ENCODE measurements around the gene FPR3.

Gene FPR3

GRCh38 chr19:51810223-51810622, 15.3 kb downstream of the FPR3 start:
- Mint-ChIP-seq H3K27ac (no peak overlapping the region), H3K27me3 (no peaks in the 10 kb centered on the region), H3K4me1 (no peaks in the 10 kb centered on the region), H3K4me3 (no peak overlapping the region), H3K9me3 (peaks cover 11 to 31% of the 10 kb centered on the region in 2 donors)
- DNase-seq (no peak), ATAC-seq (no peak)

- DNase-seq (no peak), ATAC-seq (no peak)
- H3K9me3 Mint-ChIP-seq: peaks cover 11 to 35% of the 10 kb centered on the region in 2 donors
- no peak overlapping the region for H3K27ac Mint-ChIP-seq
- no peak overlapping the region for H3K4me3 Mint-ChIP-seq
- H3K4me1 Mint-ChIP-seq: no peaks in the 10 kb centered on the region
- no peaks in the 10 kb centered on the region for H3K27me3 Mint-ChIP-seq
Observed at GRCh38 chr19:51811344-51811743, 16.4 kb downstream of the FPR3 start.

- H3K27ac Mint-ChIP-seq: no peak overlapping the region
Observed at GRCh38 chr19:51815043-51815442, 20.1 kb downstream of the FPR3 start.

GRCh38 chr19:51816711-51817110, 21.8 kb downstream of the FPR3 start:
- Mint-ChIP-seq H3K27me3 (no peaks in the 10 kb centered on the region), H3K9me3 (peaks cover 17 to 53% of the 10 kb centered on the region in 2 donors), H3K27ac (no peak overlapping the region), H3K4me3 (no peak overlapping the region), H3K4me1 (no peaks in the 10 kb centered on the region)
- no peak for DNase-seq
- no peak for ATAC-seq

More at GRCh38 chr19:51815043-51815442, 20.1 kb downstream of the FPR3 start:
- peaks cover 27 to 49% of the 10 kb centered on the region in 2 donors for H3K9me3 Mint-ChIP-seq
- no peak overlapping the region for H3K4me3 Mint-ChIP-seq
- H3K27me3 Mint-ChIP-seq: no peaks in the 10 kb centered on the region
- ATAC-seq (no peak), DNase-seq (no peak)
- no peaks in the 10 kb centered on the region for H3K4me1 Mint-ChIP-seq

- Mint-ChIP-seq H3K9me3 (peaks cover 32 to 63% of the 10 kb centered on the region in 2 donors), H3K4me1 (no peaks in the 10 kb centered on the region), H3K27me3 (no peaks in the 10 kb centered on the region), H3K4me3 (no peak overlapping the region), H3K27ac (no peak overlapping the region)
- DNase-seq: no peak
- no peak for ATAC-seq
Observed at GRCh38 chr19:51820011-51820410, 25.1 kb downstream of the FPR3 start.

GRCh38 chr19:51820831-51821446, 26.0 kb downstream of the FPR3 start:
- Mint-ChIP-seq H3K4me3 (no peak overlapping the region), H3K4me1 (no peaks in the 10 kb centered on the region), H3K27me3 (no peaks in the 10 kb centered on the region), H3K27ac (no peak overlapping the region), H3K9me3 (peaks cover 39 to 67% of the 10 kb centered on the region in 2 donors)
- DNase-seq (no peak), ATAC-seq (no peak)

- DNase-seq (no peak), ATAC-seq (no peak)
- Mint-ChIP-seq H3K27me3 (no peaks in the 10 kb centered on the region), H3K27ac (no peak overlapping the region), H3K9me3 (peaks cover 39 to 64% of the 10 kb centered on the region in 2 donors), H3K4me3 (no peak overlapping the region), H3K4me1 (no peaks in the 10 kb centered on the region)
Observed at GRCh38 chr19:51821456-51821855, 26.5 kb downstream of the FPR3 start.

- Mint-ChIP-seq H3K27ac (no peak overlapping the region), H3K9me3 (peaks cover 39 to 65% of the 10 kb centered on the region in 2 donors), H3K27me3 (no peaks in the 10 kb centered on the region), H3K4me3 (no peak overlapping the region), H3K4me1 (no peaks in the 10 kb centered on the region)
- ATAC-seq (no peak), DNase-seq (no peak)
Observed at GRCh38 chr19:51821921-51822320, 27.0 kb downstream of the FPR3 start.

- peaks cover 39 to 61% of the 10 kb centered on the region in 2 donors for H3K9me3 Mint-ChIP-seq
Observed at GRCh38 chr19:51822325-51822724, 27.4 kb downstream of the FPR3 start.

GRCh38 chr19:51822946-51823345, 28.0 kb downstream of the FPR3 start:
- ATAC-seq (no peak), DNase-seq (no peak)
- no peaks in the 10 kb centered on the region for H3K27me3 Mint-ChIP-seq
- no peak overlapping the region for H3K4me3 Mint-ChIP-seq
- no peak overlapping the region for H3K27ac Mint-ChIP-seq
- no peaks in the 10 kb centered on the region for H3K4me1 Mint-ChIP-seq
- peaks cover 44 to 65% of the 10 kb centered on the region in 2 donors for H3K9me3 Mint-ChIP-seq

More at GRCh38 chr19:51822325-51822724, 27.4 kb downstream of the FPR3 start:
- ATAC-seq (no peak), DNase-seq (no peak)
- Mint-ChIP-seq H3K27me3 (no peaks in the 10 kb centered on the region), H3K27ac (no peak overlapping the region), H3K4me1 (no peaks in the 10 kb centered on the region), H3K4me3 (no peak overlapping the region)

- ATAC-seq (no peak), DNase-seq (no peak)
- Mint-ChIP-seq H3K4me3 (no peak overlapping the region), H3K9me3 (peaks cover 36 to 68% of the 10 kb centered on the region in 2 donors), H3K27me3 (no peaks in the 10 kb centered on the region), H3K4me1 (no peaks in the 10 kb centered on the region), H3K27ac (no peak overlapping the region)
Observed at GRCh38 chr19:51824281-51825005, 29.5 kb downstream of the FPR3 start.

- no peak for ATAC-seq
- peaks cover 43 to 63% of the 10 kb centered on the region in 2 donors for H3K9me3 Mint-ChIP-seq
Observed at GRCh38 chr19:51830274-51830673, 35.3 kb downstream of the FPR3 start.

GRCh38 chr19:51837145-51837544, 42.2 kb downstream of the FPR3 start:
- Mint-ChIP-seq H3K9me3 (peaks cover 29 to 35% of the 10 kb centered on the region in 2 donors), H3K27ac (no peak overlapping the region), H3K4me1 (no peaks in the 10 kb centered on the region), H3K4me3 (no peak overlapping the region), H3K27me3 (no peaks in the 10 kb centered on the region)
- ATAC-seq (no peak), DNase-seq (no peak)

More at GRCh38 chr19:51830274-51830673, 35.3 kb downstream of the FPR3 start:
- H3K4me1 Mint-ChIP-seq: no peaks in the 10 kb centered on the region
- H3K27me3 Mint-ChIP-seq: no peaks in the 10 kb centered on the region
- H3K4me3 Mint-ChIP-seq: no peak overlapping the region
- no peak overlapping the region for H3K27ac Mint-ChIP-seq
- DNase-seq: no peak

GRCh38 chr19:51861870-51862622, 67.1 kb downstream of the FPR3 start:
- Mint-ChIP-seq H3K9me3 (peaks cover 55 to 58% of the 10 kb centered on the region in 2 donors), H3K4me1 (no peaks in the 10 kb centered on the region)
- ATAC-seq: no peak

GRCh38 chr19:51873097-51873496, 78.1 kb downstream of the FPR3 start:
- Mint-ChIP-seq H3K27me3 (no peaks in the 10 kb centered on the region), H3K4me3 (no peak overlapping the region), H3K9me3 (peaks cover 72 to 95% of the 10 kb centered on the region in 2 donors), H3K27ac (no peak overlapping the region), H3K4me1 (no peaks in the 10 kb centered on the region)
- no peak for DNase-seq
- ATAC-seq: no peak

More at GRCh38 chr19:51861870-51862622, 67.1 kb downstream of the FPR3 start:
- no peaks in the 10 kb centered on the region for H3K27me3 Mint-ChIP-seq
- no peak for DNase-seq
- H3K4me3 Mint-ChIP-seq: no peak overlapping the region
- no peak overlapping the region for H3K27ac Mint-ChIP-seq
